OCI-M1 (cell line): Measurements from ENCODE around the gene APOM.

Experiments
- DNase-seq: peaks from one replicate; lab custom pipeline; 2025; lab: John Stamatoyannopoulos, UW

APOM gene

GRCh38 chr6:31655349-31656237, at the start of gene APOM:
Gene APOM, plus strand, starts transcription at chr6:31655894. Its CDS starts 73 bp downstream, at chr6:31655967.
- no peak for DNase-seq

DNA sequence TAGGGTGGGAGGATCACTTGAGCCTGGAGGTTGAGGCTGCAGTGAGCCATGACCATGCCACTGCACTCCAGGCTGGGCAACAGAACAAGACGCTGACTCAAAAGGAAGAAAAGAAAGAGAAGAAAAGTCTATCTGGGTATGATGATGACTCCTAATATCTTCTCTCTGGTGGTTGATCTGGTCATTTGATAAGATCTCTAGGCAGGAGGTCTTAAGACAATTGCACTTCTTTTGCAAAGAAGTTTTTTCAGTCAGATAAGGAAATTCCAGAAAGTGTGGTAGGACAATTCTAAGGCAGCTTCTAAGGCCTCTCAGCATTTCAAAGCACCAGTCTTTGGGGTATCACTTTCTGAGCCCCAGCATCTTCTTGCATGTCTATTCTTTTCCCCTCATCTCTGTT, 48.4 kb upstream of the APOM start:
- no peak for DNase-seq

GRCh38 chr6:31609519-31610406, 45.9 kb upstream of the APOM start:
- DNase-seq: peak; percentile 53

- no peak for DNase-seq
Measured at GRCh38 chr6:31610968-31611367, 44.7 kb upstream of the APOM start.

GRCh38 chr6:31614075-31614619, 41.5 kb upstream of the APOM start:
- no peak for DNase-seq

DNA sequence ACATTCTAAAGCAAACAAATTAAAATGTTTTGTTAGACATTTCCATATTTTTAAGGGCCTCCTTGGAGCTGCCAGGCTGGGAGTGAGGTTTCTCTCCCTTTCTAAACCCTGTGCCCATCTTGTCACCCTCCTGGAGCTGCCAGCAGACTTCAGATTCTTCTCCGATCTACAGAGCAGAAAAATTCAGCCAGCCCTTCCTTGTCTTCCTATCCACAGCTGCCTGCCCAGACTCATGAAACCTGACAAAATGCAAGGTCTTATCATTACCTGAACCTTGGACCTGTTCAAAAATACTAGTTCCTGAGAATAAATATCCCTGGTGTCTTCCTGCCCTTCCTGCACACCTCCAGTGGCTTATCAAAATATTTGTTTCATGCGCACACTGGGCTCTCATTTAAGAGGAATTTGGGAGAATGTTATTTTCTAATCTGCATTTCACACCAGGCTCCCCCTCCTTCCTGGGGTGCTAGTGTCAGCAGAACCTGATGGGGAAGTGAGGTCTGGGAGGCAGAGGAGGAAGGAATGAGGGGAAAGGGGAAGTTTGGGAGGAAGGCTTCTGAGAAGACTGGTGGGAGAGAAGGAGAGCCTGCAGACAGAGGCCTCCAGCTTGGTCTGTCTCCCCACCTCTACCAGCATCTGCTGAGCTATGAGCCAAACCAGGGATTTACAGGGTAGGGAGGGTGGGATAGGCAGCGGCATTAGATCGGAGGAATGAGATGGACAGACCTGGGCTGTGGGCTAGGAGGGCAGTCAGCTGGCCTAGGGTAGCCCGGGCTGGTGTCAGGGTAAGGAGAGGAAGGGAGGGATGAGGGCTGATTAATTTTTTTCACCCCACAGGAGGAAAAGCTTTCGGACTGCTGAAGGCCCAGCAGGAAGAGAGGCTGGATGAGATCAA, 40.8 kb upstream of the APOM start, which contains the start of gene AIF1:
Gene AIF1 (plus strand): TSS at position 551 of the 895 bp plus-strand sequence. CDS start 96 bp downstream, at position 647.
- peak; percentile 71 for DNase-seq

GRCh38 chr6:31615748-31616147, 39.9 kb upstream of the APOM start:
- peak; percentile 84 for DNase-seq

GRCh38 chr6:31617010-31617409, 38.7 kb upstream of the APOM start:
- no peak for DNase-seq

DNA sequence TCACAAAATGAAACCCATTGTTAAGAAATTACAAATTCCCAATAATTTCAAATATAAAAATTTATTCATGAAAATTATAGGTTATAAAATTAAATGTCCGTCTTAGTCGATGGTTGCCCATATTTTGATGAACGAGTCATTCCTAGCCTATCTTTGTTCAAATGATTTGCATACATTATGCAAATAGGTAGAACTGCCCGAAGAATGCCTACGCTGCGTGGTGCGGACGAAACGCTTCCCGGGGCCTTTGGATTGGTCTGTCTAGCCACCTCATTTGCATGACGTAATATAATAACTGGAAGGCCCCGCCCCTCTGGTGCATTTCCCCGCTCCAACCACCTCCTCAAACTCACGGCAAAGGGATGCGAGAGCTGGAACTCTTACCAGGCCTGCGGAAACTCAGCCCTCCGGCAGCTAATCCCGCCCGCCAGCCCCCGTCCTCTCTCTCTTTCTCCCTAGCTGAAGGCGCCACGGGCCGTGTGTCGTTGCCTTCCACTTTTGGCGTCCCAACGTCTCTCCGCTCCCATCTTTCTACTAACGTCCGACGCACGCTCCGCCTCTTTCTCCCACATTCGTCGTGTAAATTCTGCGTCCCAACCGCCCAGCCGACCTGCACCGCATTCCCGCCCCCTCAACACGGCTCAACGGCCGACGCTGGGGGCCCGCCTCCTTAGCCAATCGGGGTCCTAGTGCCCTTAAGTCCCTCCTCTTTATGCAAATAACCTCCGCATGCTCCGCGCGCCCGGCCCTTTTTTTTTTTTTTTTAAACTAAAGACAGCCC, 35.7 kb upstream of the APOM start:
- peak; percentile 100 for DNase-seq

DNA sequence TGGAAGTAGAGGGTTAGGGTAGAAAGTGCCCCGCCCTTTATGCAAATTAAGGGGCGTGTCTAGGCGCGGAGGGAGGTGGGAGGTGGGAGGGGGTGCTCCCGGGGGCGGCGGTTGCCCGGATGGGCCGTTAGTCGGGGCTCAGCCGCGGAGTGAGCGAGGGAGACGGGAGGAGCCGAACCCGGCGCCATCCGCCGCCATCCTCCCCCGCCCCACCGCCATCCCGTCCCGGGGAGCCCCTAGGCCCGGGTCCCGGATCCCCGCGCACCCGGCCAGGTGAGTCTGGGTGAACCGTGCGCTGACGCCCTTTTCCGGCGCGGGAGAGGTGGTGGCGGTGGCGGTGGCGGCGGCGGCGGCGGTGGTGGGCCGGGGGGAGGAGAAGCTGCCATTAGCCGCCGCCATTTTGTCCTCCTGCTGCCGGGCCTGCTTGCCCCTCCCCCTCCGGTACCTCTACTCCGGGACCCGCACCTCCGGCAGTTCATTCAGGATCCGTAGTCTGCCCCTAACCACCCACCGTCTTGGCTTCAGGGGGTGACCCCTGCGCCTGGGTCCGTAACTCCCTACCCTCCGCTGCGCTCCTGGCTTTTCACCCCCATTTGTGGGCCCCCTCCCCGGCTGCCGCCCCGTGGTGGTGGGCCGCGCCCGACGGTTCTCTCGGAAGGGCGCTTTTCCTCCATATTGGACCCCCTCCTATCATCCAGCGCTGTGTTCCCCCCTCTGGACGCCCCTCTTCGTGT, 34.9 kb upstream of the APOM start, which contains the start of gene PRRC2A:
Gene PRRC2A (plus strand): TSS at position 130 of the 734 bp plus-strand sequence. CDS start 2,075 bp downstream, outside the sequence.
- DNase-seq: peak; percentile 93

GRCh38 chr6:31621320-31621939, 34.3 kb upstream of the APOM start:
- DNase-seq: peak; percentile 58

DNA sequence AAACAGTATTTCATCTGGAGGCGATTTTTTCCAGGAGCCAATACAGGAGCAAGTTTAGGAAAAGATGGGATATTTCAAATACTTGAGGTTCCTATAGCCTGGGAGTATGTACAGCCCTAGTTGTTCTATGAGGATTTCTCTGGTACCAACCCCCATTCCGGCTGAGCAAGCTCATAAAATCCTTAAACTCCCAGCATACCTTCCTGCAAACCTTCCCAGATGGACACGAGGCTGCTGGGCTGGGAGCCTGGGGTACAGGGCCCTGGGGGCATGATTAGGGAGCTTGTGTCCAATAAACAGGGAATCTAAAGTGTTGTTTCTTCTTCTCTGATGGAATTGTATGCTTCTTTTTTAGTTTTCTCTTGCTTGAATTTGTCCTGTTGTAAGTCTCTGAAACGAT, 33.7 kb upstream of the APOM start:
- DNase-seq: no peak

DNA sequence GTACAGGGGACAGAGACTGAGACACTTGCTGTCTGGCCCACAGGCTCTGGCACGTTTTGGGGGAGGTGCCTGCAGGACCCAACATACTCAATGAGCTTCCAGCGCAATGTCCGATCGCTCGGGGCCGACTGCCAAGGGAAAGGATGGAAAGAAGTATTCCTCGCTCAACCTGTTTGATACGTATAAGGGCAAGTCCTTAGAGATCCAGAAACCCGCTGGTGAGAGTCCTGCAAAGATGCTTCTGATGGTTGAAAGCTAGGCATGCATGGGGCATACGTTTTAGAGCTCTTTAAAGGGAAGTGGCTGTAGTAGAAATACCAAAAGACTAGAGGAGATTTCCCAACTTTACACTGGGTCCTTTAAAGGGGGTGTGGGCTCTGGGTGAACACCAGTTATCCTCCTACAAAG, 33.0 kb upstream of the APOM start:
- DNase-seq: no peak

DNA sequence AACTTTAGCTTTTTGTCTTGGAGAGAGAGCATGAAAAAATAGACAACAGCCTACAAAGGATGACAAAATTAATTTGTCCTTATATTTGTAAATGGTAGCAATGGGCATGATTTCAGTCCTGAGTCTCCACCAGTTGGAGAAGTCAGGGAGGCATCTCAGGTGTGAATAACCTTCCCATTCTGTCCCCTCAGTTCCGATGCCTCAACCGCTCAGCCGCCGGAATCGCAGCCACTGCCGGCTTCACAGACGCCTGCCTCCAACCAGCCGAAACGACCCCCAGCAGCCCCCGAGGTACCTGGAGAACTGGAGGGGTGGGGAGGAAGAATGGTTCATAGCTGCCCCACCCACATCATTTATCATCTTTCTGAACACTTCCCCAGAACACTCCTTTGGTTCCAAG, 31.6 kb upstream of the APOM start:
- no peak for DNase-seq

GRCh38 chr6:31626952-31627351, 28.7 kb upstream of the APOM start:
- DNase-seq: no peak

DNA sequence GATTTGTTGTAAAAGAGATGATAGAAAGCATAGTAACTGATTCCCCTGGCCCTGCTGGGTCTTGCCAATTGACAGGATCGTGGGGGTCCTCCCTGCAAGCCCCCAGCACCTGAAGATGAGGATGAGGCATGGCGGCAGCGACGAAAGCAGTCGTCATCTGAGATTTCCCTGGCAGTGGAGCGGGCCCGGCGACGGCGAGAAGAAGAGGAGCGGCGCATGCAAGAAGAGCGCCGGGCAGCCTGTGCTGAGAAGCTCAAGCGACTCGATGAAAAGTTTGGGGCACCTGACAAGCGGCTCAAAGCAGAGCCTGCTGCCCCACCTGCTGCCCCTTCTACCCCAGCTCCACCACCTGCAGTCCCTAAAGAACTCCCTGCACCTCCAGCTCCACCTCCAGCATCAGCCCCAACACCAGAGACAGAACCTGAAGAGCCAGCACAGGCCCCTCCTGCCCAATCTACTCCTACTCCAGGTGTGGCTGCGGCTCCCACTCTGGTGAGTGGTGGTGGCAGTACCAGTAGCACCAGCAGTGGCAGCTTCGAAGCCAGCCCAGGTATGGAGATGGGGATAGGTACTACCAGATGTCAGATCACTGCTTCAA, 27.9 kb upstream of the APOM start:
- DNase-seq: no peak

DNA sequence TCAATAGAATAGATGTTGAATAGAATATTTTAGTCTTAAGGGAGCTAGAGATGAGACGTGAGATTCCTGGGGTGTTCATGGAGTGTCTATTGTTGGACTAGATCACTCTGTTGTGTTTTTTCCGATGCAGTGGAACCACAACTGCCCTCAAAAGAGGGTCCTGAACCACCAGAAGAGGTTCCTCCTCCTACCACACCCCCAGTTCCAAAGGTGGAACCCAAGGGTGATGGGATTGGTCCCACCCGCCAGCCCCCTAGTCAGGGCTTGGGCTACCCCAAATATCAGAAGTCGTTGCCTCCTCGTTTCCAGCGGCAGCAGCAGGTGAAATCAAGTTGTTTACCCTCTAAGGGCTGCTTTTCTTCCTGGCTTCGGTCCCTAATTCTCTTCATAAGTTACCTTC, 26.7 kb upstream of the APOM start:
- DNase-seq: no peak

GRCh38 chr6:31630177-31630934, 25.3 kb upstream of the APOM start:
- no peak for DNase-seq
